ENCODE data around the gene AOPEP.

The AOPEP gene

DNA sequence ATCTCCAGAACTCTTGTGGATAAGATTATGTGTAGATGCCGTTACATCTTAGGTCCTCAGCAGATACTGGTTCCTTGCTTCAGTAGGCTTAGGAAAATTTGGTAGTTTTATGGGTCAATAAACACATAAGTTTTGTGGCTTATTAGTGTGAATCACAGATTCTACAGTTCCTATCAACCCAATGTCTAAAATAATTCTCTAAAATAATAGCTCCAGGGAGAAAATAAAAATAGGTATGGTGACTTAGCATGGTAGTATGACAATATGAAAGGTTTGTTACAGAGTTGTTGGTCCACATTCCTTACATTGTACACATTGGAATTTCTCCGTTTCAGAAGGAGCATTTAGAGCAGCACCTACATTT is 91.7 kb downstream of the AOPEP start:
- Histone ChIP-seq H2AFZ (ENCODE audit: low read depth, low read length) (no peak overlapping the region), H3K9ac (ENCODE audit: low read length) (no peak overlapping the region), H4K20me1 (ENCODE audit: insufficient read depth, low read length) (no peaks in the 10 kb centered on the region), H3K9me3 (ENCODE audit: insufficient read depth, low read length) (no peaks in the 10 kb centered on the region), H3K4me1 (ENCODE audit: low read length) (peaks cover 17% of the 10 kb centered on the region), H3K4me2 (ENCODE audit: low read length) (no peak overlapping the region), H3K4me3 (ENCODE audit: low read length) (no peak overlapping the region), H3K79me2 (ENCODE audit: low read length) (no peaks in the 10 kb centered on the region), H3K27me3 (ENCODE audit: low read depth, low read length) (no peaks in the 10 kb centered on the region), H3K27ac (ENCODE audit: low read length) (no peak overlapping the region), H3K36me3 (replicated peaks; ENCODE audit: low read depth, low read length) (peaks cover 4% of the 10 kb centered on the region)
- TF ChIP-seq EZH2phosphoT487 (IDR thresholded peaks at IDR 0.05; ENCODE audit: low read depth): no peak
- TF ChIP-seq, protein P1, sequence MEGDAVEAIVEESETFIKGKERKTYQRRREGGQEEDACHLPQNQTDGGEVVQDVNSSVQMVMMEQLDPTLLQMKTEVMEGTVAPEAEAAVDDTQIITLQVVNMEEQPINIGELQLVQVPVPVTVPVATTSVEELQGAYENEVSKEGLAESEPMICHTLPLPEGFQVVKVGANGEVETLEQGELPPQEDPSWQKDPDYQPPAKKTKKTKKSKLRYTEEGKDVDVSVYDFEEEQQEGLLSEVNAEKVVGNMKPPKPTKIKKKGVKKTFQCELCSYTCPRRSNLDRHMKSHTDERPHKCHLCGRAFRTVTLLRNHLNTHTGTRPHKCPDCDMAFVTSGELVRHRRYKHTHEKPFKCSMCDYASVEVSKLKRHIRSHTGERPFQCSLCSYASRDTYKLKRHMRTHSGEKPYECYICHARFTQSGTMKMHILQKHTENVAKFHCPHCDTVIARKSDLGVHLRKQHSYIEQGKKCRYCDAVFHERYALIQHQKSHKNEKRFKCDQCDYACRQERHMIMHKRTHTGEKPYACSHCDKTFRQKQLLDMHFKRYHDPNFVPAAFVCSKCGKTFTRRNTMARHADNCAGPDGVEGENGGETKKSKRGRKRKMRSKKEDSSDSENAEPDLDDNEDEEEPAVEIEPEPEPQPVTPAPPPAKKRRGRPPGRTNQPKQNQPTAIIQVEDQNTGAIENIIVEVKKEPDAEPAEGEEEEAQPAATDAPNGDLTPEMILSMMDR (IDR thresholded peaks at IDR 0.05; ENCODE audit: low read depth, low read length): no peak

DNA sequence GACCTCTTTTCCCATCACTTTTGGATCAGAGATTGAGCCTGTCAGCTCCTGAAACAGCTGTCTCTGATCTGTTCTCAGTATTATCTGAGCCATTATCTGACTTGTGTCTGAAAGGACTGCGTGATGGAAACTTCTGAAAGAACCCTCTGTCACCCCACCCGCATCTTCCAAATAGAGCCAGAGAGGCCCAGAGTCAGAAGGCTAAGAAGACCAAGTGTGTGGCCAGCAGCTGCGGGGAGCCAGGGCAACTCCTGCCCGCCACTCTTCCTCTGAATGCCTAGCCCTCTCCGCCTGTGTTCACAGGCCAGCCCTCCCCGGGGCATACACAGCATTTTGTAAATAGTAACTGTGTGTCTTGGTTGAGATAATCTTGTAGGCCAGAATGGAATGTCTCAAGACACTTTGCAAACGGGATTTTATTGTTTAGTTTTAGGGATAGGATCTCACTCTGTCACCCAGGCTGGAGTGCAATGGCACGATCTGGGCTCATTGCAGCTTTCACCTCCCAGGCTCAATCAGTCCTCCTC is 92.7 kb downstream of the AOPEP start:
- Histone ChIP-seq H3K9me3 (ENCODE audit: insufficient read depth, low read length) (no peaks in the 10 kb centered on the region), H3K27me3 (ENCODE audit: low read depth, low read length) (no peaks in the 10 kb centered on the region), H3K9ac (ENCODE audit: low read length) (no peak overlapping the region), H3K4me3 (ENCODE audit: low read length) (no peak overlapping the region), H3K36me3 (replicated peaks; ENCODE audit: low read depth, low read length) (peaks cover 4% of the 10 kb centered on the region), H3K79me2 (ENCODE audit: low read length) (no peaks in the 10 kb centered on the region), H3K4me1 (ENCODE audit: low read length) (peaks cover 17% of the 10 kb centered on the region), H2AFZ (ENCODE audit: low read depth, low read length) (no peak overlapping the region), H4K20me1 (ENCODE audit: insufficient read depth, low read length) (no peaks in the 10 kb centered on the region), H3K27ac (ENCODE audit: low read length) (no peak overlapping the region), H3K4me2 (ENCODE audit: low read length) (no peak overlapping the region)
- TF ChIP-seq, protein P1 (IDR thresholded peaks at IDR 0.05; ENCODE audit: low read depth, low read length): no peak
- TF ChIP-seq EZH2phosphoT487 (IDR thresholded peaks at IDR 0.05; ENCODE audit: low read depth): no peak

DNA sequence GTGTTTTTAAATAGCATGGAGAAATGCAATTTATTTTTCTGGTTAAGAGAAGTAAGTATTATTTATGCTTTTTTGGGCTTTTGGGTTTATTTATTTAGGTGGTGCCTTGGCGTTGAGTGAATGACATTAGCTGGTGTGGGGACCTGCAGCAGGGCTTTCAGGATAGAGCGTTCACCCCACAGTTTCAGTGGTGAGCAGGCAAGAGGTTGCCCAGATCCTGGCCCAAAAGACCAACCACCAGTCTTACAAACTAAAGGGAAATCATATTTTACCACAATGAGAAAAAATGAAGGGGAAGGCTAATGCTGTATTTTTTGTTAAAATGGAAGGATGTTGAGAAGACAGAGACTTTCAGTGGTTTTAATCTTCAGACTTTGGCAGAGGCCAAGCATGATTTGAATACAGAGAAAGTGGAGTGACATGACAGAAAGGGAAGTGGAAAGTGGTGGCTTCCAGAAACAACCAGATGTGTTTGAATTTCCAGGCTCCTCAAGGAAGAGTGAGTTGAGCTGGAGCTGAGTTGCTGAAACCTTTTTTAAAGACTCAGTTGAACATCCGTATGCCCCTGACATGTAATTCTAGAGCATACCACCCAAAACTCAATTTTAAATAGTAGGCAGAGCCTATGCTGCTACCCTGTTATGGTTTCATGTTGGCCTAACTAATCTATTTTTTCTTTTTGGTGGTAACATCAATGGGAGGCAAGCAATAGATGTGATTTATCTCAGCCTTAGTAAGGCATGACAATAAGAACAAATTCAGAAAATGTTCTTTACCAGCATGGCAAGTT is 94.8 kb downstream of the AOPEP start:
- Histone ChIP-seq H2AFZ (ENCODE audit: low read depth, low read length) (no peak overlapping the region), H3K27me3 (ENCODE audit: low read depth, low read length) (no peaks in the 10 kb centered on the region), H3K9me3 (ENCODE audit: insufficient read depth, low read length) (no peaks in the 10 kb centered on the region), H3K9ac (ENCODE audit: low read length) (no peak overlapping the region), H3K4me3 (ENCODE audit: low read length) (peak overlapping the region; percentile 13; the same call in 1 of the 2 replicates), H3K79me2 (ENCODE audit: low read length) (no peaks in the 10 kb centered on the region), H3K36me3 (replicated peaks; ENCODE audit: low read depth, low read length) (peaks cover 4% of the 10 kb centered on the region), H3K4me1 (ENCODE audit: low read length) (peaks cover 17% of the 10 kb centered on the region), H3K4me2 (ENCODE audit: low read length) (peak overlapping the region; percentile 61), H3K27ac (ENCODE audit: low read length) (peak overlapping the region; percentile 45), H4K20me1 (ENCODE audit: insufficient read depth, low read length) (no peaks in the 10 kb centered on the region)
- TF ChIP-seq, protein P1 (IDR thresholded peaks at IDR 0.05; ENCODE audit: low read depth, low read length): no peak
- TF ChIP-seq EZH2phosphoT487 (IDR thresholded peaks at IDR 0.05; ENCODE audit: low read depth): no peak

- H3K27ac ChIP-seq (ENCODE audit: low read length): no peak overlapping the region
- TF ChIP-seq, protein P1 (IDR thresholded peaks at IDR 0.05; ENCODE audit: low read depth, low read length): no peak
- TF ChIP-seq EZH2phosphoT487 (IDR thresholded peaks at IDR 0.05; ENCODE audit: low read depth): no peak
- H3K4me3 ChIP-seq (ENCODE audit: low read length): no peak overlapping the region
- H3K4me1 ChIP-seq (ENCODE audit: low read length): peaks cover 17% of the 10 kb centered on the region
- H4K20me1 ChIP-seq (ENCODE audit: insufficient read depth, low read length): no peaks in the 10 kb centered on the region
- H3K27me3 ChIP-seq (ENCODE audit: low read depth, low read length): no peaks in the 10 kb centered on the region
- no peak overlapping the region for H3K4me2 ChIP-seq (ENCODE audit: low read length)
- H3K9ac ChIP-seq (ENCODE audit: low read length): no peak overlapping the region
- H3K79me2 ChIP-seq (ENCODE audit: low read length): no peaks in the 10 kb centered on the region
- no peak overlapping the region for H2AFZ ChIP-seq (ENCODE audit: low read depth, low read length)
- peaks cover 4% of the 10 kb centered on the region for H3K36me3 ChIP-seq (replicated peaks; ENCODE audit: low read depth, low read length)
- no peaks in the 10 kb centered on the region for H3K9me3 ChIP-seq (ENCODE audit: insufficient read depth, low read length)
These were observed 95.8 kb downstream of the AOPEP start for GRCh38 chr9:94822273-94822672.

Measured in OCI-LY3 (cell line).